Kidney tubule cell (primary cell): ENCODE measurements around the gene ERAL1.

ENCODE experiments used
- DNase-seq: peaks from one replicate; pipeline ENCODE4 v3.0.0-alpha.2; 2018; ENCODE audit warnings: low spot score

ERAL1 gene

DNA sequence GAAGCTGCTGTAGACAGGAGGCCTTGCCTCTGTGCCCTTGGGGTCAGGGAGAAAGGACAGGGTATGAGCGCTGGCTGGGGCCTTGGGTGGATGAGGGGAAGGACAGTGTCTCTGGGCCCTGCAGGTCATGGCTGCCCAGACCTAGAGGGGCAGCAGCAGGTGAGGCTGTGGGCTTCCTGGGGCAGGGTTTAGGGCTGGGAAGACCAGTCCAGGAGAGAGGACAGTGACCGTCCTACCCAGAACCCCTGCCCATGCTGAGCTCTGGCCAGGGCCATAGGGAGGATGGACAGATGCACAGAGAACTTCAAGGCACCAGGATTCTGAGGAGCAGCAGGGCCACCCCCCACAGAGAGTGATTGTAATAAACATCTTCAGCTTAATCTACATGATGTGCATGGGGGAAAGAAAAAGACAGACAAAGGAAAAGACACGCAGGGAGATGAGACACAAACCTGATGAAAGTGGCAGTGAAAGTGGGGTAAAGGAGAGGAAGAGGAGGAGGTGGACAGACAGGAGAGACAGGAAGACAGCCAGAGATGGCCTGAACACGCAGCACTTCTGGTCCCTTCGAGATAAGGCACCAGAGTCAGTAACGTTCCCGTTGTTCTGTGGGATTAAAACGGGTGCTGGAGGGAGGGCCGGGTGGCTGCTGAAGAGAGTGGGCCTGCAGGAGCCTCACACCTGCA is 25.2 kb downstream of the ERAL1 start:
- no peak for DNase-seq

DNA sequence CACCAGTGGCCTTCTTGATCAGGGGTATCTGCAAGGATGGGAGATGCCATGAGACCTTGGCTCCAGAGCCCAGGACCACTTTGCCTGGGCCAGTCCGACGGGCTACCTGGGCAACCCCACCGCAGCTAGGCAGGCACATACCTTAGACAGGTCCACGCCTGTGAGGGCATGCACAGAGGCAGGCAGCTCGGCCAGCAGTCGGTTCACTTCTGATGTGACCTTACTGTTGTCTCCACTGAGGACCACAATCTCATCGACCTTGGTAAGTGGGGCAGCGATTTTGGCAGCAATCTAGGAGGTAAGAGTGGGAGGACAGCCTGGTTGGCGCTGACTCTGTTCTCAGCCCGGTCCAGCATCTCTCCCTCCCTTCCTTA is 25.7 kb downstream of the ERAL1 start:
- DNase-seq: no peak

DNA sequence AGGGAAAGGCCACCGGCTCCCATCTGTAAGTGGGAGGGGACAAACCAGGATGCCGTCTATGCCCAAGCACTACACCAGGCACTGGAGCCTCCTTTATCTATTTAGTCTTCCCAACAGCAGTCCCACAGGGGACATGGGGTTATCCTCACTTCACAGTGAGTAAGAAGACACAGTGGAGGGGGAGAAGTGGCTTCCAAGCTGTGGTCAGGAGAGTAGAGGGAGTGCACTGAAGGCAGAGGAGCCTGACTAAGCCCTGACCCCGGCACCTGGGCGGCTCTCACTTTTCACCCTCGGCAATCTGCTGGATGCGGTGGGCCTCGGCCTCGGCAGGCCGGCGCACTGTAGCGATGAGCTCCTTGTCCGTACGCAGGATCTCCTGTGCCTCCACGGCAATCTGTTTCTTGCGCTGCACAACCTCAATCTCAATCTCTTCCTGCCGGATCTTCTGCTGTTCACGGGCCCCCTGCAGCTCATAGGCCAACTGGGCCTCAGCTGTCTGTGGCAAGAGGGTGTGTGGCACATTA is 26.8 kb downstream of the ERAL1 start:
- no peak for DNase-seq

DNA sequence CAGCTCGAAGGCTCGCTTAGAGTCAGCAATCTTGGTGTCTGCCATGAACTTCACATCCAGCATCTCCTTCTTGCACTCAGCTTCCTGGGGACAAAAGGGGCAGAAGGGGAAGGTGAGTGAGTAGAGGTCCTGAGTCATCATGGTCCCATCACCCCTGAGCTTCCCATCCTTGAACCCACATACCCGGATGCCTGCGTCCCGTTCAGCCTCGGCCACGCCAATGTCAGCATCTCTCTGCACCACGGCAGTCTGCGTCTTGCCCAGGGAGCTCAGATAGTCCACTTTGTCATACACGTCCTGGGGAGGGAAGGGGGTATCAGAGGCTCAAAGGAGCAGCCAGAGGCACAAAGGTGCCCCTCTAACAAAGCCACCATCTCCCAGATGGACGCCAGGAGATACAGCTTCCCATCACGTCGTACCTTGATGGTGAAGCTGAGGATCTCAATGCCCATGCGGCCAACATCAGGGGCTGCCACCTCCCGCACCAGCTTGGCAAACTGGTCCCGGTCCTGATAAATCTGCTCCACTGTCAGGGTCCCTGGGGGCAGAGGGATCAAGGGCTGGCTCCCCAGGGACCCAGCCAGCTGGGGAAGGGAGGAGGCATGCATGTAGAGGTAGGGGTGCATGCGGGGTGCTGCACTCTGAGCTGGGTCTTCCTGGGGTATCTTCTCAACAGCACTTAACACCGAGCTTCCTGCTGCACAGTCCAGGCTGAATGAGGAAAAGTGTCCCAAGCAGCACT is 27.5 kb downstream of the ERAL1 start:
- DNase-seq: no peak

DNA sequence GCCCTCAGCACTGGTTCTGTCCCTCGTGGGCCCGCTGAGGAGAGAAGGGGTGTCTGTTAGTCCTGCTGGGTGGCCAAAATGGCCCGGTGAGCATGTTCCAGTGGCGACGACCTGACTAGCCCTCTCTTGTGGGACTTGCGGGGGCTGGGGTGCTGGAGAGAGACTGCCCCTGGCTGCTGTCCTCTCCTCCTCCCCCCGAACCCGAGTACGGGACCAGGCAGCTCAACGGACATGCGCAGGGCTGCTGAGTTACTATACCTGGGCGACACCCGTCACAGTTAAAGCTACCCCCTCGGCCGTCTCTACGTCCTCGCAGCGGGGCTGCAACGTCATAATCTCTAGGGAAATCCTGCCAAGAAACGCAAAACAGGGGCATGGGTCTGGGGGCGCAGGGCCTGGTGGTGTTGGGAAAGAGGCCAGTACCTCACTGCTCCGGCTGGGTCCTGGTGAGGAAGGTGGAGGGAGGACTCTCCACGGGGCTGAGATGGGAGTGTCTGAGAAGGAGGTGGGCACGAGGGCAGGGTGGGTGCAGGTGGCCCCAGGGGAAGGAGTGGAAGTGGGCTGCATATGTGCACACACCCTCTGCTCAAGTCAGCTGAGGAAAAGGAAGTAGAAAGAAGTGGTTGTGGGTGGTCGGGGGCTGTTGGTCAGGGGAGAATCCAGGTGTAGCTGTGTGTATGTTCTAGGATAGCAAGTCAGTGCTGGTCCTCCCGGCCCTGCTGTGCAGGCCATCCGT is 29.3 kb downstream of the ERAL1 start:
- no peak for DNase-seq

DNA sequence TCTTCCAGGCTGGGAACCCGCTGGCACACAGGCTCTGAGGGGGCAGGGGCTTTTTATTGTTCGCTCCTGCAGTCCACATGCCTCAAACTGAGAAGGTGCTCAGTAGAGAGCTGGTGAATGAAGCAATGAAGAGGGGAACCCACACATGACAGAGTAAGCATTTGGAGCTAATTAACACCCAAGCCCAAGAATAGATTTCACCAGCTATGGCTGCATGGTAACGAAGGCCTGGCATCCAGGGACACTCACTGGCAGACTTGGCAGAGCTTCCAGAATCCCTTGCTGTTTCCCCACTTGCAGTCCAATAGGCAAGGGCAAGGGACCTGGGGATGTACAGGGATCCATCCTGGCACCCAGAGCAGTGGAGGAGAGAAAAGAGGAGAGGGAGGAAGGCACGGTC is 30.5 kb downstream of the ERAL1 start:
- no peak for DNase-seq

DNA sequence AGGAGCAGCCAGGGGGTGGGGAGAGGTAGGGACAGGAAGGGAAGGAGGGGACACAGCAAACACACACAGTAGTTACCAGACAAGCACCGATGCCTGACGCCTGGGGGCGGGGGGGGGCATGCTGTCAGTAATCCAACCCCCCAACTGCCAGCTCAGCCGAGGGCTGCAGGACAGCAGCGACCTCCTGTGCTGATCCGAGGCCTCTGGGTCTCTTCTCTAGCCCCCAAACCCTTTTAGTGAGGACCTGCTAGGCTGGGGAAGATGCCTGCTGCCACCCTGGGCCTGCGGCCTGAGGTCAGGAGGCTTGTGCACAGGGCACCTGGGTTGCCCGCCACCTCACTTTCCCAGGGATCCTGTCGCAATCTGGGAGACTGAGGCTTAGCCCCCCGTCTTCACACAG is 31.1 kb downstream of the ERAL1 start:
- no peak for DNase-seq

DNA sequence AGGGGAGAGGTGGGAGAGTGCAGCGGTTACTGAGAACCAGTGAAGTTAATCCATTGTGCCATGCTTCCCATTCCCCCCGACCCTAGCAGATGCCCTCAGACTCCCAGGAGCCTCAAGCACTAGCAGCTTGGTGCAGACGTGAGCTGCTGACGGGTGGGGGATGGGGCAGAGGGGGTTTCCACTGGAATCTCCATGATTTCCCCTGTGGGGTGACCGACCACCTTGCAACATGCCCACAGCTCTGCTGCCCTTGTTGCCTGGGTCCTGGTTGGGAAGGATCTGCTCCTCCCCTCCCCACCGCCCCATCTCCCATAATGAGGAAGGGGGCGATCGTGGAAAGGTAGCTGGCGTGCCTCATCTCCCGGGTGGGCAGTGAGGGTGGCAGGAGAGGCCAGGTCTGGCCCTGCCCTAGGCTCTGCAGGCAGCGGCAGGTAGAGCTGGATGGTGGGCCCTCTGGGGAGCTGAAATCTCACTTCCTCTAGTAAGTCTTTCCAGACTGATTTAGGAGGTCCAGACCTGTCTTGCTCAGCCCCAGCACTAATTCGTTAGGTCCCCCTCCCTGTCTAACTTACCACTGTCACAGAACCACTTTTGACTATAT is 33.2 kb downstream of the ERAL1 start:
- DNase-seq: no peak

DNA sequence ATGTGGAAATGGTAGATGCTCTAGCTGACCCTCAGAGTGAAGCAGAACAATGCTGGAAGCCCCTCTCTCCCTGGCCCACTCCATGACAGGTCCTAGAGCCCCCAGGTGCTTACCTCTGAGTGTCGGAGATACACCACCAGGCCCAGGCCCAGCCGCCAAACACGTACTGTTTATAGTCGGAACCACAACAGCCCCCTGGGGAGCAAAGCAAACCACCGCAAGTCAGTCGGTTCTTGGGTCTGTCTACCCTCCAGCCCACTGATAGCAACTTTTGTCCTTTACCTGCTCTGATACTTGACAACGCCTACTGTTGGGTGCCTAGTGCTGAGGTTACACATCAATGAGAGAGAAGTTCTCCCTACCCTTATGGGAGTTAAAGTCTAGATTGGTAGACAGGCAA is 34.0 kb downstream of the ERAL1 start:
- no peak for DNase-seq

DNA sequence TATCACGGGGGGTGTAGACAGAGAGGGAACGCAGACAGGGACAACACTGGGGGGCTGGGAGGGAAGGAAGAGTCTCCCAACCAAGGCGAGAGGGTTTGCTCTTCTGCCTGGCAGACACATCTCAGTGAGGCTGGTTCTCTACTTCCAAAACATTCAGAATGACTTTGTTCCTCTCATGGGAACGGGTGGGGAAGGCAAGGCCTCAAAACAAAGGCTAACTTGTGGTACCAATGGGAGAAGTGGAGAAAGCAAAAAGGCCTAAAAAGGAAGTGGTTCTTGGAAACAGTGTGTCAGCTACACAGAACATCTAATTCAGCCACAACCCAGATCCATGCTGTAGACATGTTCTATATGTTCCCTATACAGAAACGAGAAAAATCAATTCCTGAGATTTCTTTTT is 35.2 kb downstream of the ERAL1 start:
- DNase-seq: no peak

DNA sequence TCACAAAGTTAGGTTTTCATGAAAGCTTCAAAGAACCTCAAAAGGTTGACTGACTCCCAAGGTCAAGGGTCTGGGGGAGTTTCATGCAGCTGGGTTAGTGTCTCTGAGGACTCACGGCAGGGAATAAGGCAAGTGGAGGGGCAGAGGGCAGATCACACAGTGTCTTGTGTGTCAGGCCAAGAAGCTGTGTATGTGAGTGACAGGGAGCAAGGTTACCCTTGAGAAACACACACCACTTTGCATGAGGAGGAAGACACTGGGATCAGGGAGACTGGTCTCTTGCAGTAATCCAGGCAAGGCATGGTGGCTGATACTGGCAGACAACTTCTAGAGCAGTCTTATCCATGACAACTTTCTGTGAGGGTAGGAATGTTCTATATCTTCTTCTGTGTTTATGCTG is 36.4 kb downstream of the ERAL1 start:
- no peak for DNase-seq

DNA sequence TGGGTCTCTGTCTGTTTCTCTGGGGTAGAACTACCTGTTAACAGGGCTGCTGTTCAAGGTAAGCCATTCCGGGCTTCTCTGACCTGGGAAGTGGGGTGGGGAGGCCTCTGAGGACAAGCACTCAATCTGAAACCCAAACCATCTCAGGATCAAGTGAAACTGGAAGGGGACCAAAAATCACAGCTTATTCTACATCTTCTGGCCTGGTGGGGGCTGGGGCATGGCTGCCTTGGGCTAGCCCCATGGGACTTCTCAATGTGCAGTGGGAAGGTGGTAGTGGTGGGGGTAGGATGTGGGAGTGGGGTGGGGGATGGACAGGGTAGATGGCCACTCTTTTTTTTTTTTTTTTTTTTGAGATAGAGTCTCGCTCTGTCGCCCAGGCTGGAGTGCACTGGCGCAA is 37.2 kb downstream of the ERAL1 start:
- no peak for DNase-seq

DNA sequence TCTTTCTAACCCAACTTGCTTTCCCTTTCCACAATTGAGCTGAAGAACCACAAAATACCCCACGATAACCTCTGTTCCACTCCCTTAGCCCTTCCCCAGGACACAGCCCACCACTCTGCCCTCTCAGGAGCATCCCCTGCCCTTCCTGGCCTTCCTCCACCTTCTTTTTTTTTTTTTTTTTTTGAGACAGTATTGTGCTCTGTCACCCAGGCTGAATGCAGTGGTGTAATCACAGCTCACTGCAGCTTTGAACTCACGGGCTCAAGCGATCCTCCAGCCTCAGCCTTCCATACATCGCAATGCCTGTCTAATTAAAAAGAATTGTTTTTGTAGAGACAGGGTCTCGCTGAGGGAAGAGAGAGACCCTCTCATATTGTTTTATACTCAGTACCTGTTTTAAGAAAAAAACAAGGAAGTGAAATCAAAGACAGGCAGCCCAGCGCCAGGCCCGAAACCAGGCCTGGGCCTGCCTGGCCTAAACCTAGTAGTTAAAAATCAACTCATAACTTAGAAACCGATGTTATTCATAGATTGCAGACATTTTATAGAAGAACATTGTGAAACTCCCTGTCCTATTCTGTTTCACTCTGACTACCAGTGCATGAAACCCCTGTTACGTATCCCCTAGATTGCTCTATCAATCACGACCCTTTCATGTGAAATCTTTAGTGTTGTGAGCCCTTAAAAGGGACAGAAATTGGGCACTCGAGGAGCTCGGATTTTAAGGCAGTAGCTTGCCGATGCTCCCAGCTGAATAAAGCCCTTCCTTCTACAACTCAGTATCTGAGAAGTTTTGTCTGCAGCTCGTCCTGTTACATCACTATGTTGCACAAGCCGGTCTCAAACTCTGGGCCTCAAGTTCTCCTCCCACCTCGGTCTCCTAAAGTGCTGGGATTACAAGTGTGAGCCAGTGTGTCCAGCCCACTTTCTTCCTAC is 38.7 kb downstream of the ERAL1 start:
- DNase-seq: peak; percentile 19

DNA sequence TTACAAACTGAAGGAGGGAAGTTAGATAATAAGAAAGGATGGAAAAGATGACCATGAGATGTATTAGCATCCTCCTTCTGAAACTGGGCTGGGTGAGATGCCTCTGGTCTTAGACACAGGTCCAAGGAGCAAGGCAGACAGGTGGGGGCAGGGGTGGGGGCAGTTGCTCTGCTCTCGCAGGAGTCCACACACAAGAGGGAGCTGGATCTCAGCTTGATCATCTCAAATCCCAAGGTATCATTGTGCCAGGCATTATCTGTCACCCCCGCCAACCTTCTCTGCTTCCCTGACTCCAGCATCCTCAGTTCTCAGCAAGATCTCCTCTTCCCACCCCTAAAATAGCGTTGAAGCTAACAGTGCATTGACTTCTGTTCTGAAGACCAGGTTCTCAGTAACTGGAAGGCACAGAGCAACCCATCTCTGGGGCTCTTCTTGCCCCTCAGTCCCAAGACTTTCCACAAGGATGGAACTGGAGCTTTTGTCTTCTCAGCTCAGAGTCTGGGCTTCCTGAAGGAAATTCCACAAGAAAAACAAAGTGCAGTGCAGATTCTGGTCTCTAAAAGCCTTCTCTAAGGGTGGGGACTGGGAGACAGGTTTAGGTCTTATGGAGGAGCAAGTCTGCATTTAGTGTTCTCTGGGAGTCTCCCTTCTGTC is 41.1 kb downstream of the ERAL1 start:
- DNase-seq: no peak

DNA sequence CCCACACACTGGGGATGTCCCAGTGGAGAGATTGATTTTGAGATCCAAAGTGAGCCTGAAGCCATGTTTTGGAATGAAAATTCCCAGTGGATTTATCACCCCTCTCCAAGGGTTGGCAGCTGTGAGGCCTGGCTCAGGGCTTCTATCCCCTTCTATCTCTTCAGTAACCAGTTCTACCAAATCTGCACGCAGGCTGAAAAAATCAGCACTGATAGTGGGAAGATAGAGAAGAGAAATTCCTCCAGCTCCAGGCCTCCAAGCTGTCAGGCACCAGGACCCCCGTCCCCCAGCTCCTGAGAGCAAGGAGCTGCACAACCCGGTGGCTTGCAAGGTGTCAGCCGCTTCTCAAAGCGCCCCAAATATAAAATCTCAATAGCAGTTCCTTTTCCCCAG is 41.7 kb downstream of the ERAL1 start:
- no peak for DNase-seq

DNA sequence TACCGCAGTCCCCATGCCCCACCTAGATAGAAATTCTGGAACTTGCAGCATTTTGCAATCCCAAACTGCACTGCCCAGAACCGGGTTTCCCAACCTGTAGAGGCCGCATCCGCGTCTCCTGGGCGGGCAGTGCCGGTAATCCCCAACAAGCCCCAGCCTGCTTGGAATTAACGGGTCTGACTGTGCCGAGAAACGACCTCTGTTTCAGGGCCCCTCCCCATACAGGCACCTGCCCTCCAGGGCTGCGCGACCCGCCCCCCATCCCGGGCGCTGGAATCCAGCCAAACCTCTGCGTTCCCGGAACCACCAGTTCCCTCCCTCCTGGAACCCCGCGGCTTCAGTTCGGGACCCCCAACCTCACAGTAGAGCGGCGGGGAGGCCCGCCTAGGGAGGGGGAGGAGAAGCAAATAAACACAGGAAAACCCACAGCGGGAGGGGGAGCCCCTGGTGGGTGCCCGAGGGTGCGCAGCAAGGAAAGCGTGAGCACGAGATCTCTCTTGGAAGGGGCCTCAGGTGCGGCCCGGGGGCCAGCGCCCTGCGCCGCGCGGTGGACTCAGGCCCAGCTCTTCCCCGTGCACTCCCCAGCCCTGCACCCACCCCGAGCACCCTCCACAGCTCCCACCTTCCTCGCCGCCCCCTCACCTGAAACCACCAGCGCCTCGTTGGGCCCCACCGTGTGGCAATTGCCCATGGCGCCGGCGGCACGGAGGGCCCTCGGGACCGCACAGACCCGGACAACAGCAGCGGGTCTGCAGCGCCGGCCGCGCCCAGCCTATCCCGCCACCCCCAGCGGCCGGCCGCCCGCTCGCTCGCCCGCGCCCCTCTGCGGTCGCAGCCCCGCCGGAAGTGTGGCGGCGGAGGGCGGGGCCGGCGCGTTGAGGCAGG is 42.3 kb downstream of the ERAL1 start, which contains the start of gene FLOT2:
FLOT2 (minus strand) TSS at position 850 of the 885 bp plus-strand sequence; CDS start at position 691, 159 bp downstream.
- DNase-seq: peak; percentile 37

DNA sequence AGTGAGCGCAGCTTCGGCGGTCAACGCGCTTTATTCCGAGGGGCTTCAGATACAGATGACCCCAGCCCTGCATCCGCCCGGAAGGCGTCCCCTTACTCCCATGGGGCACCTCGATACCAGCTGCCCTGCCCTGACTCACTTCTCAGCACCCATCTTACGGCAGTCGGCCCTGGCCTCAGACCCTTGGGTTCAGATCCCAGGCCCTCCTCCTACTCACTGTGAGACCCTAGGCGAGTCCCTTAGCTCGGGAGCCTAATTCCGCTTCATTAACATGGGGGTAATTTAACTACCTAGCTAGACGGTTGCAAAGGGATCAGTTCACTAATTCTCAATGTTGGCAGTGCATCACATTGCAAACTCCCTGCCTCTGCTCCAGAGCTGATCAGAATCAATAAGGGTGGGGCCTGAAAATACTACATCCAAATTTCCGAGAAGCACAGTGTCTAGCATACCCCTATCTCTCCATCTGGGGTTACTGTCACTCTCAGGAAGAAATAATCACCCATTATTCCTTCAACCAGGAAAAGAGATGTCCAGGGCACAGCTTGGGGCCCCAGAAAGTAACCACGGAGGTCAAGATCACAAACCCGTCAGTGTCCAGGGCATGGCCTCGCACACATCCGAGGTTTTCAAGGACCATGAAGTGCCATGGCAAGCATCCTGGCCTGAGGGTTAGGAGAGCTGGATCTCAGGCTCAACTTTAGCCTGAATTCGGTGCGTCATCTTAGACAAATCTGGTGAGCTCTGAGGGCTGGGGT is 43.1 kb downstream of the ERAL1 start:
- peak; percentile 46 for DNase-seq

DNA sequence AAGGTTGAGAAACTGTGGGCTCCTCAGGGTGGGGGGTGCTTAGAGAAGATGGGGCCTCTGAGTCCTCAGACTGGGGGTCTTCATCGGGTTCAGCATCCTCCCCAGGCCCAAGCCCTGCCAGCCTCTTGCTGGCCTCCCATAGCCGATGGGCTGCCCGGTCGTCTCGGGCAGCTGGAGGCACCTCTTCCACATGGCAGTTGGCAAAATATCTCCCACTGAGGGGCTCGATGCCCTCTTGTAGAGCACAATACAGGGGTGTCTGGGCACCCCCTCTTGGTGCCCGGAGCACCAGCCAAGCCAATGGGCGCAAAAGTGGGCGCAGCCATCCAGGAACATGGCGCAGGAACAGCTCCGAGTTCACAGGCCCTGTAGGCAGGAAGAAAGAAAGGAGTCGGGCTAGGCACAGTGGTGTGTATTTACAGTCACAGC is 43.7 kb downstream of the ERAL1 start:
- DNase-seq: no peak

DNA sequence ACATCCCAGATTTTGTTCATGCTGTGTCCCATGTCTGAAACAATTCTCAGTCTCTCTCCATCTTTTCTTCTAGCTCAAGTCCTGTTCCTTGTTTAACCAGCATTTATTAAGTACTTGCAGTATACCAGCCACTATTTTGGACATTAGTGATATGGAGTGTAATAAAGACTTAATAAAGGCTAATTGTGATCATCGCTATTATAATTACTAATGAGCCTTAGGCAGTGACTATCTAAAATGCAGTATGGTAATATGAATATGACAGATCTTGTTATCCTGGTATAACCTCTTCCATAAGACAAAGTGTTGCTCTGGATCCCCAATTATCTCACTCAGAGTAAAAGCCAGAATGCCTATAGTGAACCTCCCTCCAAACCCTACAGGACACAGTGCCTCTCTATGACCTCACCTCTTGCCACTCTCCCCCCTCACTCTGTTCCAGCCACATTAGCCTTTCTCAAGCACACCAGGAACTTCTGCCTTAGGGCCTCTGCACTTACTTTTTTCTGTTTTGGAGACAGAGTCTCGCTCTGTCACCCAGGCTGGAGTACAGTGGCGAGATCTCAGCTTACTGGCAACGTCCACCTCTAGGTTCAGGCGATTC is 44.5 kb downstream of the ERAL1 start:
- DNase-seq: no peak
